GM10248 (cell line): ENCODE measurements around the gene CACNA1H.

Experiments
- CTCF ChIA-PET: fragments of 300-600 bp; sonication (Branson Sonifier 250); formaldehyde crosslinking; extraction: SDS; loops from one replicate; lab custom pipeline; 2021; ENCODE audit warnings: antibody characterized with exemption; lab: Yijun Ruan, JAX
- POLR2A ChIA-PET: fragments of 350-650 bp; sonication (Branson Sonifier 250); formaldehyde crosslinking; extraction: SDS; loops from one replicate; lab custom pipeline; 2020; ENCODE audit warnings: antibody characterized with exemption; lab: Yijun Ruan, JAX
- DNase-seq: peaks from one replicate; pipeline ENCODE4 v3.0.0; 2012; ENCODE audit errors: extremely low spot score
- TF ChIP-seq, protein P1 (sequence below): IDR thresholded peaks from 2 replicates; pipeline ENCODE4 v1.5.1; 2012; ENCODE audit warnings: mild to moderate bottlenecking, low read depth; ENCODE audit errors: extremely low read depth, missing control alignments, control extremely low read depth

The CACNA1H gene

GRCh38 chr16:1159973-1160772 lies 7.3 kb downstream of the CACNA1H start:
- CTCF ChIA-PET, result no interaction called here
- POLR2A ChIA-PET, result no interaction called here
- TF ChIP-seq, protein P1, sequence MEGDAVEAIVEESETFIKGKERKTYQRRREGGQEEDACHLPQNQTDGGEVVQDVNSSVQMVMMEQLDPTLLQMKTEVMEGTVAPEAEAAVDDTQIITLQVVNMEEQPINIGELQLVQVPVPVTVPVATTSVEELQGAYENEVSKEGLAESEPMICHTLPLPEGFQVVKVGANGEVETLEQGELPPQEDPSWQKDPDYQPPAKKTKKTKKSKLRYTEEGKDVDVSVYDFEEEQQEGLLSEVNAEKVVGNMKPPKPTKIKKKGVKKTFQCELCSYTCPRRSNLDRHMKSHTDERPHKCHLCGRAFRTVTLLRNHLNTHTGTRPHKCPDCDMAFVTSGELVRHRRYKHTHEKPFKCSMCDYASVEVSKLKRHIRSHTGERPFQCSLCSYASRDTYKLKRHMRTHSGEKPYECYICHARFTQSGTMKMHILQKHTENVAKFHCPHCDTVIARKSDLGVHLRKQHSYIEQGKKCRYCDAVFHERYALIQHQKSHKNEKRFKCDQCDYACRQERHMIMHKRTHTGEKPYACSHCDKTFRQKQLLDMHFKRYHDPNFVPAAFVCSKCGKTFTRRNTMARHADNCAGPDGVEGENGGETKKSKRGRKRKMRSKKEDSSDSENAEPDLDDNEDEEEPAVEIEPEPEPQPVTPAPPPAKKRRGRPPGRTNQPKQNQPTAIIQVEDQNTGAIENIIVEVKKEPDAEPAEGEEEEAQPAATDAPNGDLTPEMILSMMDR, result no peak
- no peak for DNase-seq

GRCh38 chr16:1160773-1161348 lies 8.0 kb downstream of the CACNA1H start:
- TF ChIP-seq, protein P1, result no peak
- CTCF ChIA-PET, result no interaction called here
- POLR2A ChIA-PET, result no interaction called here
- no peak for DNase-seq

DNA sequence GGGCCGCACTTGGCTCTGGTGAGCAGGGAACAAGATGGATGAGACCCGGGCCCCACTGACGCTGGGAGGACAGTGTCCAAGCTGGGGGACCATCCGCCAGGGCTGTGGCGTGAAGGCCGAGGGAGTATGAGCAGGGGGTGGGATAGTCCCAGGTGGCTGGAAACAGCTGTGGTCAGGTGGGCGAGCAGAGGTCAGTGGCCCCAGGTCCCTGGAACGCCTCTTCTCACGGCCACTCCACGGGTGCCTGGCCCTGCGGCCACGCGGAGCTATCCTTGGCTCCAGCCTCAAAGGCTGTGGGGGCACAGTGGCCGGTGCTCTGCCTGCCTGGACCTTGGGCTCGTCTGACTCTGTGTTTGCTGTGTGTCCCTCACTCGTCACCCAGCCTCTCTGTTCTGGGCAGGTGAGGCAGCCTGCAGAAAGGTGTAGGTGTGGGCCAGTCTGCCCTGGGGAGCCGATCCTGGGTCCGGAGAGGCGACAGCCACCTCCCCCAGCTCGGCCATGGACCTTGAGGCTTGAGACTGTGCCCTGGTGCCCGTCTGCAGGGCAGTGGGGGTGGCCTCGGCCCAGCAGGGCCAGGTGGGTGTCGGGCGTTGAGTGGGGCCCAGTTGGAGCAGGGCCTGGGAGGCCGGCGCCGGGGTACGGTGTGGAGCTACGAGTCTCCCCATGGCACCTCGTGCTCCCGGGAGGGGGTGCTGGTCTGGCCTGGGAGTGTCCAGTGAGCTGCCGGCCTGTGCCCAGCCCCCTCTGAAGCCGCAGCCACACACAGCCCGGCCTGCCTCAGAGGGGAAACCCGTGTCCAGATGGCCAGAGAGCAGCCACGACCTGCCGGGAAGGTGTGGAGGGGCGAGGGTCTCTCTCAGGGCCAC lies 10.0 kb downstream of the CACNA1H start:
- no peak for DNase-seq
- TF ChIP-seq, protein P1, result no peak
- POLR2A ChIA-PET, result no interaction called here
- CTCF ChIA-PET, result no interaction called here

GRCh38 chr16:1163567-1164055 lies 10.7 kb downstream of the CACNA1H start:
- DNase-seq, result no peak
- TF ChIP-seq, protein P1, result no peak
- ChIA-PET CTCF (no interaction called here), POLR2A (no interaction called here)

GRCh38 chr16:1164382-1164781 lies 11.5 kb downstream of the CACNA1H start:
- no peak for DNase-seq
- POLR2A ChIA-PET, result no interaction called here
- CTCF ChIA-PET, result no interaction called here
- TF ChIP-seq, protein P1, result no peak

GRCh38 chr16:1164975-1165374 lies 12.1 kb downstream of the CACNA1H start:
- TF ChIP-seq, protein P1, result no peak
- ChIA-PET CTCF (no interaction called here), POLR2A (no interaction called here)
- DNase-seq, result no peak
